ENCODE data around the gene PGBD5. TPM values are rescaled to one million over a fixed set of nuclear protein-coding genes. Genes with fewer than 3 reads are reported as not detected.

Gene PGBD5
- total RNA-seq, 1 donor: not detected

DNA sequence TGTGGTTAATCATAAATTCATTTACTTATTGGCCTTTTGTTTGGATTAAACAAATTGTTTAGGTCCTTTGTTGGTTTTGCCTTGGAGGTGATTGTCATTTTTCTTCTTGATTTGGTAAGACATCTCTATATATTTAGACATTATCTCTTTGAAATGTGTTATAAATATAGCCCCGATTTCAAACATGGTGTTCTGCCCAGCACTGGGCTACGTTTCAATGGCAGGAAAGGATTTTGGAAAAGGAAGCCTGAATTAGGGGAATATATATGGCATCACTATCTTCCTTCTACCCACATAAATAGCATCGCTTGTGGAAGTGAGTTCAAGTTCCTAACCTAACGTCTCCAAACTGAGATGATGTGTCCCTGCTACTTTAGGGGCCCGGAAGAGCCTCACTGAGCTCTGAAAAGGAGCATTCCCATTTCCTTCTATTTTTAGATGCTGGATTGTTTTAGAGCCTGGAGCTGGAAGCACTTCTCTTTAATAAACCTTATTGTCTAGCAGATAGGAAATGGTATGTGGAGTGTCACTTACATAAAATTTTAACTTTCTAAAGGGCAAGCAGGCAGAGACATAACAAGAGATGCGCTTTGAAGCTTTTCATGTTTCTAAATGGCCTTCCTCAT, 39.4 kb downstream of the PGBD5 start:
- no peak overlapping the region for H3K4me3 ChIP-seq (ENCODE audit: low read depth, low read length)
- DNase-seq (ENCODE audit: low read depth): no peak
- TF ChIP-seq, protein P1, sequence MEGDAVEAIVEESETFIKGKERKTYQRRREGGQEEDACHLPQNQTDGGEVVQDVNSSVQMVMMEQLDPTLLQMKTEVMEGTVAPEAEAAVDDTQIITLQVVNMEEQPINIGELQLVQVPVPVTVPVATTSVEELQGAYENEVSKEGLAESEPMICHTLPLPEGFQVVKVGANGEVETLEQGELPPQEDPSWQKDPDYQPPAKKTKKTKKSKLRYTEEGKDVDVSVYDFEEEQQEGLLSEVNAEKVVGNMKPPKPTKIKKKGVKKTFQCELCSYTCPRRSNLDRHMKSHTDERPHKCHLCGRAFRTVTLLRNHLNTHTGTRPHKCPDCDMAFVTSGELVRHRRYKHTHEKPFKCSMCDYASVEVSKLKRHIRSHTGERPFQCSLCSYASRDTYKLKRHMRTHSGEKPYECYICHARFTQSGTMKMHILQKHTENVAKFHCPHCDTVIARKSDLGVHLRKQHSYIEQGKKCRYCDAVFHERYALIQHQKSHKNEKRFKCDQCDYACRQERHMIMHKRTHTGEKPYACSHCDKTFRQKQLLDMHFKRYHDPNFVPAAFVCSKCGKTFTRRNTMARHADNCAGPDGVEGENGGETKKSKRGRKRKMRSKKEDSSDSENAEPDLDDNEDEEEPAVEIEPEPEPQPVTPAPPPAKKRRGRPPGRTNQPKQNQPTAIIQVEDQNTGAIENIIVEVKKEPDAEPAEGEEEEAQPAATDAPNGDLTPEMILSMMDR (IDR thresholded peaks at IDR 0.05; ENCODE audit: insufficient read depth, low read length): no peak

DNA sequence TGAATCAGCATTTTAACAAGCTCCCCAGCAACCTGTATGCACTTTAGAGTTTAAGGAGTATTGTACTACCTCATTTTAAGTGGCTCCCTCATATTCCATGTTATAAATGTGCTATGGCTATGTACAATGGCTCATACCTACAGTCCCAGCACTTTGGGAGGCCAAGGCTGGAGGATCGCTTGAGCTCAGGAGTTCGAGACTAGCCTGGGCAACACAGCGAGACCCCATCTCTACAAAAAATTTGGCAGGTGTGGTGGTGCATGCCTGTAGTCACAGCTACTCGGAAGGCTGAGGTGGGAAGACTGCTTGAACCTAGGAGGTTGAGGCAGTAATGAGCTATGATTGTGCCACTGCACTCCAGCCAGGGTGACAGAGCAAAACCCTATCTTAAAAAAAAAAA, 40.2 kb downstream of the PGBD5 start:
- no peak for DNase-seq (ENCODE audit: low read depth)
- no peak overlapping the region for H3K4me3 ChIP-seq (ENCODE audit: low read depth, low read length)
- TF ChIP-seq, protein P1 (IDR thresholded peaks at IDR 0.05; ENCODE audit: insufficient read depth, low read length): no peak

- TF ChIP-seq, protein P1 (IDR thresholded peaks at IDR 0.05; ENCODE audit: insufficient read depth, low read length): no peak
- DNase-seq (ENCODE audit: low read depth): no peak
- no peak overlapping the region for H3K4me3 ChIP-seq (ENCODE audit: low read depth, low read length)
These were observed 41.0 kb downstream of the PGBD5 start for GRCh38 chr1:230385158-230385450.

DNA sequence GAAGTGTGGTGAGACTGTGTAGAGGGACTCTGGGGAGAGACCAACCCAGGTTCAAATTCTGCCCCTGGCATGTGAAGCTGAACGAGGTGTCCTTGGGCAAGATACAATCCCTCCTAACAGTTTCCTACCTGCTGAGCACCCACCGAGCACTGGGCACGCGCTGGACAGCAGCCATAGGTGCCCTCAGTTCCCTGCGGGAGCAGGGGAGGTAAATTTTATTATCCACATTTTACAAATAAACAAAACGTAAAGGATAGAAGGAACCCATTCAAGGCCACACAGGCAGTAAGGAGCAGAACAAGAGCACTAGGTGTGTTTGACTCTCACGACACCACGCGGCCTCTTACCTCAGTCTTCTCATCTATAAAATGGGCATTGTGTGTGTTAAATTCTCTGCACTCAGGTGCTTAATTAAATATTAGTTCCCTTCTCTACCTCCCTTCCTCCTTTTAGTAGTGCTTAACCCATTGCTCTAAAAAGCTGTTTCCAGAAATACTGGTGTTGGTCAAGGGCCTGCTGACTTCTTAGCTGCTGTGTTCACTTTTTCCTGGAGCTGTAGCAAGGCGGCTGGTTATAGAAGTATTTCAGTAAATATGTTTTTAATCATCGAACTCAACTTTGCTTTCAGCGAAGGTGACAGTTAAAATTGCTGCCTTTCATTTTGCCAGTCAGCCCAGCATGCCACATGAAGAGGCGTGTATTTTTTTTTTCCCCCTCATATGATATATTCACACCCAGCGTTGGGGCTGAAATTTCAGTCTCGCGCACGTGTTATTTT, 41.6 kb downstream of the PGBD5 start:
- TF ChIP-seq, protein P1 (IDR thresholded peaks at IDR 0.05; ENCODE audit: insufficient read depth, low read length): no peak
- no peak overlapping the region for H3K4me3 ChIP-seq (ENCODE audit: low read depth, low read length)
- DNase-seq (ENCODE audit: low read depth): no peak

DNA sequence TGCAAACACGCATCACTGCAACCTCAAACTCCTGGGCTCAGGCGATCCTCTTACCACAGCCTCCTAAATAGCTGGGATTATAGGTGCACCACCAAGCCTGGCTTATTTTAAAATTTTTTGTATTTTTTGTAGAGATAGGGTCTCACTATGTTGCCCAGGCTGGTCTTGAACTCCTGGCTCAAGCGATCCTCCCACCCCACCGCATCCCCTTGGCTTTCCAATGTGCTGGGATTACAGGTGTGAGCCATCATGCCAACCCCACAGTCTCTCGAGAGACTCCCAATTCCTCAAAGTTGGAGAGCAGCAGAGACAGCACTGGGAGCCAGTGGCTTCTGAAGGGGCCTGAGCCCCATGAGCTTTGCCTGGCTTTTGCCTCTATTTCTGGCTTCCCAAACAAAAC, 42.7 kb downstream of the PGBD5 start:
- TF ChIP-seq, protein P1 (IDR thresholded peaks at IDR 0.05; ENCODE audit: insufficient read depth, low read length): no peak
- no peak overlapping the region for H3K4me3 ChIP-seq (ENCODE audit: low read depth, low read length)
- DNase-seq (ENCODE audit: low read depth): no peak

GRCh38 chr1:230382001-230382491, 44.1 kb downstream of the PGBD5 start:
- H3K4me3 ChIP-seq (ENCODE audit: low read depth, low read length): no peak overlapping the region
- TF ChIP-seq, protein P1 (IDR thresholded peaks at IDR 0.05; ENCODE audit: insufficient read depth, low read length): no peak
- no peak for DNase-seq (ENCODE audit: low read depth)

Measured in fibroblast of the aortic adventitia (primary cell).